ENCODE results near the gene ZBED3. TPM values are rescaled to one million over a fixed set of nuclear protein-coding genes. Genes with fewer than 3 reads are reported as not detected.

ZBED3 gene
- total and polyA plus RNA-seq, 3 experiments from 2014 or later: 1.3 to 1.6 (median 1.5) TPM

GRCh38 chr5:77046416-77047073, 40.5 kb downstream of the ZBED3 start:
- H3K27me3 ChIP-seq (ENCODE audit: insufficient read depth, low read length, poor library complexity, severe bottlenecking): no peaks in the 10 kb centered on the region
- peaks cover 4 to 7% (median 7%) of the 10 kb centered on the region in 3 donors for H3K4me1 Mint-ChIP-seq
- no peak overlapping the region for H3K27ac ChIP-seq (ENCODE audit: low read depth, low read length)
- no peak overlapping the region for H3K4me3 ChIP-seq (ENCODE audit: low read length)
- H3K36me3 Mint-ChIP-seq: peaks cover 10 to 58% (median 21%) of the 10 kb centered on the region in 3 donors
- DNase-seq: no peak
- no peak overlapping the region for H3K4me3 Mint-ChIP-seq
- H3K4me1 ChIP-seq (ENCODE audit: insufficient read depth, low read length): no peaks in the 10 kb centered on the region
- ChIA-PET CTCF (no interaction called here), POLR2A (no interaction called here)
- no peaks in the 10 kb centered on the region for H3K9me3 Mint-ChIP-seq
- H3K27ac Mint-ChIP-seq: no peak overlapping the region
- H3K27me3 Mint-ChIP-seq: no peaks in the 10 kb centered on the region
- H3K9me3 ChIP-seq (ENCODE audit: low read length): no peaks in the 10 kb centered on the region
- peaks cover 8% of the 10 kb centered on the region for H3K36me3 ChIP-seq (ENCODE audit: insufficient read depth, low read length)

GRCh38 chr5:77035950-77036349, 51.1 kb downstream of the ZBED3 start:
- Histone ChIP-seq H3K27ac (ENCODE audit: low read depth, low read length) (no peak overlapping the region), H3K9me3 (ENCODE audit: low read length) (no peaks in the 10 kb centered on the region), H3K4me1 (ENCODE audit: insufficient read depth, low read length) (peaks cover 15% of the 10 kb centered on the region), H3K4me3 (ENCODE audit: low read length) (no peak overlapping the region), H3K36me3 (ENCODE audit: insufficient read depth, low read length) (peaks cover 34% of the 10 kb centered on the region), H3K27me3 (ENCODE audit: insufficient read depth, low read length, poor library complexity, severe bottlenecking) (no peaks in the 10 kb centered on the region)
- DNase-seq: no peak
- H3K4me1 Mint-ChIP-seq: peaks cover 29 to 51% (median 45%) of the 10 kb centered on the region in 3 donors
- H3K27me3 Mint-ChIP-seq: no peaks in the 10 kb centered on the region
- no peak overlapping the region for H3K4me3 Mint-ChIP-seq
- ChIA-PET POLR2A (no interaction called here), CTCF (no interaction called here)
- H3K36me3 Mint-ChIP-seq: peaks cover 7 to 60% (median 18%) of the 10 kb centered on the region in 3 donors
- no peaks in the 10 kb centered on the region for H3K9me3 Mint-ChIP-seq
- no peak overlapping the region for H3K27ac Mint-ChIP-seq

DNA sequence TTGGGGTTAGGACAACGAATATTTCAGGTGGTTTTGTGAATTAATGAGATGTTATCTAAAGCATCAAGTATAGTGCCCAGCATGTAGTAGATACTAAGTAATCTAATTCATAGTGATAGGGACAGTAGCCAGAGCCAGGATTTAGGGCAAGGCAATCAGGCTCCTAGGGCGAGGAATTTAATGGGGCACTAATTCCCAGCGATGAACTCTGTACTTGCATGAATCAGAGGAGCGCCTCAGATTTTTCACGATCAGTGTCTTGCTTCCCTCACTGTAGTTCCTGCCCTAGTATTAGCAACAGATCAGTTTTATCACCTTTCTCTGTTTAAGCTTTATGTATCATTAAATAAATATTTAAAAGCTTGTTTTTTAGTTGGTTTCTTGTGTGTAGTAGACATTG, 53.7 kb downstream of the ZBED3 start:
- no peaks in the 10 kb centered on the region for H3K27me3 Mint-ChIP-seq
- peak overlapping the region in 4 of 7 donors; percentile 8 to 80 (median 45) for H3K4me3 Mint-ChIP-seq
- H3K4me1 Mint-ChIP-seq: peaks cover 31 to 63% (median 59%) of the 10 kb centered on the region in 3 donors
- Histone ChIP-seq H3K27ac (ENCODE audit: low read depth, low read length) (no peak overlapping the region), H3K36me3 (ENCODE audit: insufficient read depth, low read length) (peaks cover 15% of the 10 kb centered on the region), H3K4me3 (ENCODE audit: low read length) (no peak overlapping the region), H3K27me3 (ENCODE audit: insufficient read depth, low read length, poor library complexity, severe bottlenecking) (no peaks in the 10 kb centered on the region), H3K4me1 (ENCODE audit: insufficient read depth, low read length) (peaks cover 23% of the 10 kb centered on the region), H3K9me3 (ENCODE audit: low read length) (peaks cover 6% of the 10 kb centered on the region)
- peaks cover 0 to 10% (median 6%) of the 10 kb centered on the region in 5 donors for H3K9me3 Mint-ChIP-seq
- H3K27ac Mint-ChIP-seq: peak overlapping the region in 3 of 8 donors; percentile 18 to 65 (median 44)
- no peak for DNase-seq
- H3K36me3 Mint-ChIP-seq: peaks cover 8 to 47% (median 9%) of the 10 kb centered on the region in 3 donors
- ChIA-PET POLR2A (no interaction called here), CTCF (no interaction called here)

DNA sequence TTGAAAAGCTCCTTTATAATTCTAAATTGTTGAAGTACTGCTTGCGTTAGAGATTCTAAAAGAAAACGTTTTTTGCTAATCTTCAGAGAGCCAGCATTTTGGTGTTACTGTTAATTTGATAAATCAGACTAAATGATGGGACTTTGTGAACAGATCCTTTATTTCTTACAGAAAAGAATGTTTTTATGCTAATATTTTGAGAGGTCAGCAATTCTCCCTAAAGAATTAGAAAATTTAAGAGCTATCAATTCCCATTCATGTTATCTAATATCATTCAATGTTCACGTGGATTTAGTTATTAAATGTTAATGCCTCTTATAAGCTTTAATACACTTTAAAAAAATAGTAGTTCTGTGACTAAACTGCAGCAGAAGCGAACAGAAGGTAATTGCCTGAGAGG, 54.5 kb downstream of the ZBED3 start:
- Histone ChIP-seq H3K27ac (ENCODE audit: low read depth, low read length) (no peak overlapping the region), H3K4me1 (ENCODE audit: insufficient read depth, low read length) (peaks cover 23% of the 10 kb centered on the region), H3K4me3 (ENCODE audit: low read length) (no peak overlapping the region), H3K9me3 (ENCODE audit: low read length) (peaks cover 6% of the 10 kb centered on the region), H3K27me3 (ENCODE audit: insufficient read depth, low read length, poor library complexity, severe bottlenecking) (no peaks in the 10 kb centered on the region), H3K36me3 (ENCODE audit: insufficient read depth, low read length) (peaks cover 10% of the 10 kb centered on the region)
- Mint-ChIP-seq H3K27me3 (no peaks in the 10 kb centered on the region), H3K27ac (peak overlapping the region in 2 of 8 donors; percentile 47 to 65), H3K9me3 (peaks cover 0 to 12% (median 9%) of the 10 kb centered on the region in 5 donors), H3K4me3 (peak overlapping the region in 5 of 7 donors; percentile 29 to 82 (median 44)), H3K36me3 (peaks cover 9 to 41% (median 9%) of the 10 kb centered on the region in 3 donors), H3K4me1 (peaks cover 31 to 57% (median 54%) of the 10 kb centered on the region in 3 donors)
- CTCF ChIA-PET: no interaction called here
- DNase-seq: no peak
- POLR2A ChIA-PET: no interaction called here

DNA sequence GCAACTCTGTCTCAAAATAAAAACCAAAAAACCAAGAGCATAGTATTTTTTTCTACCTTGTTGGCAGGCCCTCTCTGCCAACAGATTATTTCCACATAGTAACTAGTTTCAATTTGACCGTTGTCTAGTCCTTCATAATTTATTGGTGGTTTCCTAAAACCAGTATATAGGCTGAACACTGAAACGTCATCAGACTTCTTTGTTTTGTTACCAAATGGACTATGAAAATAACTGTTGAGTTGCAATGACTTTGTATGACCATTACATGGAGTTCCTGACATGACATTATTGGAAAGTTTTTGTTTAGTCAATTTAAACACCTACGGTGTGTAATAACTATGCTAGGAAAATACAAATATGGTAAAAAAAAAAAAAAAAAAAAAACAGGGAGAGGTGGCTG, 55.2 kb downstream of the ZBED3 start:
- CTCF ChIA-PET: no interaction called here

DNA sequence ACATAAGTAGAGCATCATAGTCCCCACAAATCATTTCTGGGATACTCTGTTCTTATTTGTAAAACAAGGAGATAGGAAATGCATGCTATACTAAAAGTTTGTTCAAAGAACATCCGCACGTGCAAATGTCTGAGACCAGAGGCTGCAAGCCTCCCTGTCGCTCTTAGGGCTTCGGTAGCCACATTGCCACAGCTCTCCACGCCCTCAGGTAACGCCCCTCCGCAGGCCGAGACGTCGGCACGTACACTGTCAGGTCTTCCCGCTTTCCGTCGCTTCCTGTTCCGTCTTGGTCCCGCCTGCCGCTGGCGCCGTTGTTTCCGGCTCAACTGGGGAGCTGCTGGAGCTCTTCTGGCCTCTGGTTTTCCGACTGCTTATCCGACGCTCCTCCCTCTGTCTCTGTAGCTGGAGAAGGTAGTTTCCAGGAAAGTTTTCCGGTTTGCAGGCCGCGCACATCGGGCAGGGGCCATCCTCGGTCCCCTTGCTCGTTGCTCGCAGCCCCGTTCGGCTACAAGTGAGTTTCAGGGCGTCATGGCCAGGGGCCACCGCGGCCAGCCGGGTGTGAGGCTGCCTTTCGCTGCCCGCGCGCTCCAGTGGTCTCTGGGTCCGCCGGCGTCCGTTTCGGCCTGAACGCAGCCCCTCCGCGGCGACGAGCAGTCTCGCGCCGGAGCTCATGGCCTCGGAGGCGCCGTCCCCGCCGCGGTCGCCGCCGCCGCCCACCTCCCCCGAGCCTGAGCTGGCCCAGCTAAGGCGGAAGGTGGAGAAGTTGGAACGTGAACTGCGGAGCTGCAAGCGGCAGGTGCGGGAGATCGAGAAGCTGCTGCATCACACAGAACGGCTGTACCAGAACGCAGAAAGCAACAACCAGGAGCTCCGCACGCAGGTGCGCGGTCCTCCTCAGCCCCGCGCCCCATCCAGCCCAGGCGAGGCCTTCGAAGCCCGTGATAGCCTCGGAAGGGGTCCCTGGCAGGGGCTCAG, 56.7 kb downstream of the ZBED3 start, which contains the start of gene AGGF1:
TSS of gene AGGF1 (plus strand) at position 308 of the 975 bp plus-strand sequence. CDS start at position 671, 363 bp downstream.
- H3K27me3 ChIP-seq (ENCODE audit: insufficient read depth, low read length, poor library complexity, severe bottlenecking): no peaks in the 10 kb centered on the region
- H3K27ac ChIP-seq (ENCODE audit: low read depth, low read length): peak within 1 kb of the TSS; percentile 69
- H3K4me3 Mint-ChIP-seq: peak within 1 kb of the TSS; percentile 82 to 97 (median 92)
- peak within 1 kb of the TSS; percentile 90 for H3K4me3 ChIP-seq (ENCODE audit: low read length)
- peaks cover 5% of the 10 kb centered on the region for H3K36me3 ChIP-seq (ENCODE audit: insufficient read depth, low read length)
- H3K9me3 Mint-ChIP-seq: peaks cover 0 to 12% (median 9%) of the 10 kb centered on the region in 5 donors
- H3K27me3 Mint-ChIP-seq: peaks cover 0 to 4% of the 10 kb centered on the region in 2 donors
- ChIA-PET POLR2A (interaction anchor here (0.6 to 1.9 kb wide), 4 partner anchors 56 to 462 kb away, joined by 4 to 5 read pairs (median 4); partner anchors contain the start of genes WDR41 and ZBED3), CTCF (interaction anchor here (1.5 to 1.9 kb wide), 3 partner anchors 47 to 462 kb away, joined by 5 to 8 read pairs (median 6); partner anchors contain the start of gene WDR41)
- peaks cover 5 to 21% (median 13%) of the 10 kb centered on the region in 3 donors for H3K36me3 Mint-ChIP-seq
- H3K4me1 ChIP-seq (ENCODE audit: insufficient read depth, low read length): peaks cover 23% of the 10 kb centered on the region
- H3K27ac Mint-ChIP-seq: peak within 1 kb of the TSS; percentile 67 to 97 (median 94)
- peaks cover 6% of the 10 kb centered on the region for H3K9me3 ChIP-seq (ENCODE audit: low read length)
- DNase-seq: peak; percentile 82 to 93 (median 88)
- H3K4me1 Mint-ChIP-seq: peaks cover 29 to 57% (median 54%) of the 10 kb centered on the region in 3 donors

More for the DNA sequence above, 55.2 kb downstream of the ZBED3 start:
- H3K36me3 ChIP-seq (ENCODE audit: insufficient read depth, low read length): peaks cover 9% of the 10 kb centered on the region
- H3K4me3 ChIP-seq (ENCODE audit: low read length): no peak overlapping the region
- no peak for DNase-seq
- H3K27ac Mint-ChIP-seq: peak overlapping the region in 6 of 8 donors; percentile 21 to 97 (median 75)
- H3K4me1 Mint-ChIP-seq: peaks cover 31 to 57% (median 54%) of the 10 kb centered on the region in 3 donors
- no peaks in the 10 kb centered on the region for H3K27me3 ChIP-seq (ENCODE audit: insufficient read depth, low read length, poor library complexity, severe bottlenecking)
- H3K4me1 ChIP-seq (ENCODE audit: insufficient read depth, low read length): peaks cover 23% of the 10 kb centered on the region
- POLR2A ChIA-PET: interaction anchor here (1.6 kb wide), 1 partner anchor 56 kb away, joined by 5 read pairs; the partner anchor contains the start of gene ZBED3
- peaks cover 6% of the 10 kb centered on the region for H3K9me3 ChIP-seq (ENCODE audit: low read length)
- peaks cover 0 to 12% (median 9%) of the 10 kb centered on the region in 5 donors for H3K9me3 Mint-ChIP-seq
- H3K36me3 Mint-ChIP-seq: peaks cover 9 to 36% (median 9%) of the 10 kb centered on the region in 3 donors
- peak overlapping the region; percentile 82 to 97 (median 92) for H3K4me3 Mint-ChIP-seq
- no peak overlapping the region for H3K27ac ChIP-seq (ENCODE audit: low read depth, low read length)
- no peaks in the 10 kb centered on the region for H3K27me3 Mint-ChIP-seq

- Mint-ChIP-seq H3K4me1 (peaks cover 29 to 52% (median 48%) of the 10 kb centered on the region in 3 donors), H3K9me3 (peaks cover 0 to 12% (median 9%) of the 10 kb centered on the region in 5 donors), H3K27ac (peak overlapping the region; percentile 67 to 97 (median 94)), H3K4me3 (peak overlapping the region; percentile 82 to 97 (median 92)), H3K36me3 (peaks cover 1 to 13% (median 12%) of the 10 kb centered on the region in 3 donors), H3K27me3 (peaks cover 0 to 5% of the 10 kb centered on the region in 2 donors)
- DNase-seq: no peak
- H3K4me1 ChIP-seq (ENCODE audit: insufficient read depth, low read length): peaks cover 23% of the 10 kb centered on the region
- no peaks in the 10 kb centered on the region for H3K27me3 ChIP-seq (ENCODE audit: insufficient read depth, low read length, poor library complexity, severe bottlenecking)
- peaks cover 6% of the 10 kb centered on the region for H3K9me3 ChIP-seq (ENCODE audit: low read length)
- no peak overlapping the region for H3K27ac ChIP-seq (ENCODE audit: low read depth, low read length)
- CTCF ChIA-PET: interaction anchor here (1.9 kb wide), 1 partner anchor 48 kb away, joined by 8 read pairs; no protein-coding TSS in a partner anchor
- peak overlapping the region; percentile 90 for H3K4me3 ChIP-seq (ENCODE audit: low read length)
- POLR2A ChIA-PET: interaction anchor here (1.1 to 1.9 kb wide), 2 partner anchors 57 to 463 kb away, joined by 4 to 5 read pairs; partner anchors contain the start of gene WDR41
- H3K36me3 ChIP-seq (ENCODE audit: insufficient read depth, low read length): peaks cover 2% of the 10 kb centered on the region
Observed at GRCh38 chr5:77029376-77029885, 57.7 kb downstream of the ZBED3 start.

All from CD8-positive, alpha-beta memory T cell (primary cell).